OCI-M2 (cell line): ENCODE measurements around the gene C1orf122.

Source experiments
- DNase-seq: peaks from one replicate; lab custom pipeline; 2025; ENCODE audit not compliant: unreplicated experiment; lab: John Stamatoyannopoulos, UW

Gene C1orf122

DNA sequence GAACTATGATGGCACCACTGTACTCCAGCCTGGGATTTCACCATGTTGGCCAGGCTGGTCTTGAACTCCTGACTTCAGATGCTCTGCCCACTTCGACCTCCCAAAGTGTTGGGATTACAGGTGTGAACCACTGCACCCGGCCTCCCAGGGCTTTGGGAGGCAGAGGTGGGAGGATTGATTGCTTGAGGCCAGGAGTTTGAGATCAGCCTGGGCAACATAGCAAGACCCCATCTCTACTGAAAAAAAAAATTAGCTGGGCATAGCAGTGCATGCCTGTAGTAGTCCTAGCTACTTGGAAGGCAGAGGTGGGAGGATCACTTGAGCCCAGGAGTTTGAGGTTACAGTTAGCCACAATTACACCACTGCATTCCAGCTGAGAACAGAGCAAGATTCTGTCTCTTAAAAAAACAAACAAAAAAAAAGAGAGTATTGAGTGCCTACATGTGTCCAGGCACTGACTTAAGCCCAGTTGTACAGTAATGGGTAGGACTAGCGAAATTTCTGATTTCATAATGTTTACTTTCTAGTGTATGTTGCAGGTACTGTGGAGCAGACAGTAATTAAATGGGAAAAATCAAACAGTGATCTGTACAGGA, 9.7 kb upstream of the C1orf122 start:
- no peak for DNase-seq

DNA sequence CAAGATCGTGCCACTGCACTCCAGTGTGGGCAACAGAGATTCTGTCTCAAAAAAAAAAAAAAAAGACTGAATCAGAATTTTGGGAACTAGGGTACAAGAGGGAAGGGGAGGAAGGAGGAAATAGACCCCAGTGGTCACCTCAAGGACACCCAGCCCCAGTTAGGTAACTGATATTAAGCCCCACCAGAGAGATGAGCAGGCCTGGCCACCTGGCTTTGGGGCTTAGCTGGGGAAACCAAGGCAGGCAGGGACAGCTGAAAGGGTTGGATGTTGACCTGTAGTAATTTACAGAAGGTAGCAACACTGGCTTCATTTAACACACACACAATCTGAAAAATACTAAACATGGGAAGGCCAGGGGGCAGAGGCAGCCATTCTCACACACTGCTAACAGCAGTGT, 5.2 kb upstream of the C1orf122 start:
- DNase-seq, result no peak

DNA sequence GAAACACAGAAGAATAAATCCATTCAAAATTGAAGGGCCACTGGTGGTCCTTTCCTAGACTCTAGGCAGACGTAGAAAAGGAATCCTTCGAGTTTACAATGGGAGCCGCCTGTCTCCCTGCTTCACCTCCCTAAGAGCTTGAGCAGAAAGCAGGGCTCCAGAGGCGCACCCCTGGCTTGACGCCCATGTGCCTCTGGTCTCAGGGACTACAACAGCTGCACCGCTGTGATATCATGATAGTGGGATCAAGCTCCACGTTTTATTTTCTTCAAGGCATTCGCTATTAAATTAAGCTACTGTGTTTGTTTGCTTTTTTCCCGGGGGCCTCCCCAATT, 403 bp upstream of the C1orf122 start:
- no peak for DNase-seq

DNA sequence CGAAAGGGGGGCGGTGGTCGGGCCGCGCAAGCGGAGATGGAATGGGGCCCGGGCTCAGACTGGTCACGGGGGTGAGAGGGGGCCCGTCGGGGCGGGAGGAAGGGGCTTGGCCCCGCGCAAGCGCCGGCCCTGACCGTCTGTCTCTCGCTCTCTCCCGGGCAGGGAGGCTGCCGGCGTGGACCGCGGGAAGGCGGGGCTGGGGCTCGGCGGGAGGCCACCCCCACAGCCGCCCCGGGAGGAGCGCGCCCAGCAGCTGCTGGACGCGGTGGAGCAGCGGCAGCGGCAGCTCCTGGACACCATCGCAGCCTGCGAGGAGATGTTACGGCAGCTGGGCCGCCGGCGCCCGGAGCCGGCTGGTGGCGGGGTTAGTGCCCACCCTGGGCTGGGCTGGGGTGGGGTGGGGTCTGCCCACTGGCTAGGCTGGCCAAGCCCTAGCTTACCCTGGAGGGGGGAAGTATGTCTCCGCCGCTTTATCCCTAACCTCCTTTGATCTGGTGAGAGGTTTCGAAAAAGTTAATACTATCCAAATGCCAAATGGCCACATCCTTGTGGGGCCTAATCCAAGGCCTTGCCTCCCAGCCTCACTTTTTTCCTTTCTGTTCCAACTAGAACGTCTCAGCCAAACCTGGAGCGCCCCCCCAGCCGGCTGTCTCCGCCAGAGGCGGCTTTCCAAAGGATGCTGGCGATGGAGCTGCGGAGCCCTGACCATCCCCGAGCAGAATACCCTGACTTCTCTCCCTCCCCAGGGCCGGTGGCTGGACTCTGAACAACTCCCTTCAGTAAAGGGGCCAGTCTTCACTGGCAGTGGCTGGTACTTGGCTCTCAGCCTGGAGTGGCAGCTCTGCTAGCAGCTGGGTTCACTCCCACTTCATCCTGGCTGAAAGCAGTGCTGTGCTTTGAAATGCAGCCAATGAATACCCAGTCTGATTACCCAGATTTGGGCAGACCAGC, 1.1 kb downstream of the C1orf122 start:
- no peak for DNase-seq

DNA sequence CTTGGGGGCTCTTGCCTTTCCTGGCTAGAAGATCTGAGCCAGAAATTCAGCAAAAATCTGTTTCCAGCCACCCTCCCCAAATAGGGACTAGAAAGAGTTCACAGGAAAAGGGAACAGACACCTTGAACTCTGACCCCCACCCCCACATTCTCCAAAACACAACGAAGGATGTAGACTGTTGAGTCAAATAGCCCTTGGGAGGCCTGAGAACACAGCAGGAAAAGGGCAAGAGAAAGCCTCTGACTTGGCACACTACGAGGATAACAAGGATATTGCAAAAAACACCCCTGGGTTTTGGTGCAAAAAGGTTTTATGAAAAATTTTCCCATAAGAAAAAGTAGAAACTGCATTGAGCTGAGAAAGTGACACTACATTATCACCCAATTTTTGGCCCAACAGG, 2.4 kb downstream of the C1orf122 start:
- no peak for DNase-seq

DNA sequence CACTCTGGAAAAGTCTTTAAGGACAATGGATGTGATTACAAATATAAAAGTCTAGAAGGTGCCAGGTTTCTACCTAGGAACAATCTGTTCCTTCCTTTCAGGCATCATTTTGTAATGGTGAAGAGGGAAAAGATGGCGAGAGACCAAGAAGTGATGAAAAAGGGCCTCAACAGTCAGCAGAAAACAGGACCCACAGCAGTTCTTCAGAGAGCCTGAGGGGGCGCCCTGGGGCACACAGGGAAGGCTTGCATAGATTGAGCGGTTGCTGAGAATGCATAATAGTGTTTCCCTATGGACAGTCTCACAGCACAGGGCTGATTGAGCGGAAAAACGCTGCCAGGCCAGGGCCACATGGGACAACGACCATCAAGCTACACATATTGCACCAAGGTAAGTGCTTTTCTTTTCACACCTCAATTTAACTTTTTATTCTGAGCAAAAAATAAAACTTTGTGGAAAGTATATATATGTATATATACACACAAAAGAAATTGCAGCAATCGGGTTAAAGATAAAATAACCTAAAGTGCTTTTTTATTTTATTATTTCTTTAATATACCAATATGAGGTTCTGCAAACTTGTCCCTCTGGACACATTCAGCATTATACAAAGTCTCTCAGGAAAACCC, 3.6 kb downstream of the C1orf122 start:
- no peak for DNase-seq

DNA sequence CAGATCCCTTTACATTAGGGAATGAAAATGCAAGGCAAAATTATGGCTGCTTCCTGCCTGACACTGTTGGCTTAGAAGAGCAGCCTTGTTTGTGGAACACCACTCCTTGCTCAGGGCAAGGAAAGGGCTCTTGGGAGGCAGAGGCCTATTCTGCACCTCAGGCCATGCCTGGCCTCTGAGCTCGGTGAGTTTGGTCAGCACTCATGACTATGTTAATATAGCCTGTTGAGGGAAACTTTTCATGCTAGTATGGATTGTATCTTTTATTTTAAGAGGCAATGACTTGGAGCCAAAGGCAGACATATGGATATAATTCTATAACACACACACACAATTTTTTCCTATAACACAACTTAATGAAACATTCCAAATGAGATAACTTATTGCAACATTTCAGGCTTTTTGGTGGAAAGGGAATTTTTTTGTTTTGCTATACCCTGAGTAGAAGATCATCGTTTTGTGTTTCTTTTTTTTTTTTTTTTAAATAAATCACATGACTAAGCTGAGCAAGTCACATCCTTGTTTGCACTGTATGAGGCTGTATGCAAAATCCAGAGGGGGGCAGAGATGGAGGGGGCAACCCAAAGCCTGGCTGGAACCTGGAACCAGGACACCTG, 6.0 kb downstream of the C1orf122 start:
- no peak for DNase-seq

DNA sequence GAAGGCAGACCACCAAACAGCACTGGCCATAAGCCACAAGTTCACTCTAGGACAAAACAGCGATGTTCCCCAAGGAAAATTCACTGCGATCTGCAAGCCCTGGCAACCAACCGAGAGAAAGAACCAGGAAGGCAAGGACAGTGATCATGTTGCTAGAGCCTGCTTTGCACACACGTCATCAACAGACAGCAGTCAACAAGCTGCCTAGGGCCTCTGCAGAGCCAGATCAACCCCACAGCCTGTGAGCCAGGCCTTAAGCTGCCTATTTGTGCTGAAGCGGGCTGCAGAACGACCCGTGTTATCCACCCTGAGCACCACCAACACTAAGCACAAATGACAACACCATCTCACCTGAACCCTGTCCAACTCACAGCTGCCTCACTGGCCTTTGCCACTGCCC, 6.7 kb downstream of the C1orf122 start:
- DNase-seq, result no peak

DNA sequence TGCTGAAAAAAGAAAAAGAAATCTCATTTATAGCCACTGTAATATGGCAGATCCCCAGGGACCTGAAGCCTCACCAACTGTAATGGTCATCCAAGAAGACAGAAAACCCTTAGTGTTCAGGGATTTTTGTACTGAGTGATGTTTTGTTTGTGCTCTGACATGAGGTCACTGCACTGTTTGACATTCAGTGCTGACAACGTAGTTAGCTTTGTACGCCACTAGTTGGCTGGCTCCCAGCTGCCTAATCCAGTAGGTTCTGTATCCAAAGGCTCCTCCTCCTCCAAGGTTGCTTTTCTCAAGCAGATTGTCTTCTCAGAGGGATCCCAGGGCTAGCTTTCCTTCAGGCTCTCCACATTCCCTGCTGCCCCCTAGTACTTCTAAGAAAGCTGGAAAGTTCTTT, 9.9 kb downstream of the C1orf122 start:
- no peak for DNase-seq

DNA sequence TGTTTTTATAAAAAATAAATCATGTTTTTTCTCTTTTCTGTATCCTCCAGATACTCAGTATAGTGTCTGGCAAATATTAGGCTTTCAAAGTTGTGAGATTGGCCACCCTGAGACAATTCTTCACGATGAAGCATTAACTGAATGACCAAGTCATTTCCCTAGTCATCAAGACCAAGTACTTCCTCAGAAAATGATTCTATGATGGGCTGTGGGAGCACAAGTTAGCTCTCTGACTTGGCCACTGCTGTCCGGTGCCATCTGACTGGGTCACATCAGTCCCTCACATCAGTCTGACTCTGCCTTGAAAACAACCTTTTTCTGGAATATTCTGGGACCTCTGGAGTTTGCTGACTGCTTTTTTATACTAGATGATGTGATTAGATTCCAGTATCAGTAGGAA, 13.9 kb downstream of the C1orf122 start:
- no peak for DNase-seq

DNA sequence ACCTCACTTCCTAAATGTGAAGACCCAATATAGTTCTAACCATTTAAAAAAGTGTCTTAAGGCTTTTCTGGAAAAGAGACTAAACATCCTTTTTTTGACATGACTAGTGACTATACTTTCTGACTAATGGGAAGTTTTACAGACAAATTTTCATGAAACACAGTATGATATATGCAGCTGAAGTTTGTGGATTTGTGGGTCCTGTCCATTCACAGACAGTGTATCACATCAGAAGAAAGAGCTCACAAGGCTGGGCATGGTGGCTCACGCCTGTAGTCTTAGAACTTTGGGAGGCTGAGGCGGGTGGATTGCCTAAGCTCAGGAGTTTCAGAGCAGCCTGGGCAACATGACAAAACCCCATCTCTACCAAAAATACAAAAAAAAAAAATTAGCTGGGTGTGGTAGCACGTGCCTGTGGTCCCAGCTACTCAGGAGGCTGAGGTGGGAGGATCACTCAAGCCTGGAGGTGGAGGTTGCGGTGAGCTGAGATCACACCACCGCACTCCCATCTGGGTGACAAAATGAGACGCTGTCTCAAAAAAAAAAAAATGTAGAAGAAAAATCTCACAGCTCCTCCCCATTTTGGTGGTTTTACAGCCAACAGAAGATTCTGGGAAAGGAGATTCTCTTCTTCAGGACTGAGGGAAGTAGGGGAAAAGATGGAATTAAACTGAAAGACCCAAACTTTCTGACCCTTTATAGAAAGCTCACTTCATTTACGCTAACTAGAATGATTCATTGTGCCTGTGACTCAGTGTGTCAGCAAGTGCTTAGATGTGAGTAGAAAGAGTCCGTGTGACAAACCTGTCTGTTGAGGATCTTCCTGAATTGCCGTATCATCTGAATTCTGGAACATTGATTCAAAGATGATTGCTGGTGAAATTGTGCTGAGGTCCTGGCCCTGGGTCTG, 15.6 kb downstream of the C1orf122 start:
- no peak for DNase-seq

DNA sequence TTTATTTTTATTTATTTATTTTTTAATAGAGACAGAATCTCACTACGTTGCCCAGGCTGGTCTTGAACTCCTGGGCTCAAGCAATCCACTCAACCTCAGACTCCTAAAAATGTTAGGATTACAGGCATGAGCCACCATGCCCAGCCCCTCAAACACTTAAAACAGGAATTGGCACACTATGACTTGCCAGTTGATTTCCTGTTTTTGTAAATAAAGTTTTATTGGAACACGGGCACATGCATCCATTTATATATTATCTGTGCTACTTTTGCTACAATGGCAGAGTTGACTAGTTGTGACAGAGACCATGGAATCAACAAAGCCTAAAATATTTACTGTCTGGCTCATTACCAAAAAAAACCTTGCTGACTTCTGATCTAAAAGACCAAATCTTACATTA, 16.4 kb downstream of the C1orf122 start:
- DNase-seq, result no peak

DNA sequence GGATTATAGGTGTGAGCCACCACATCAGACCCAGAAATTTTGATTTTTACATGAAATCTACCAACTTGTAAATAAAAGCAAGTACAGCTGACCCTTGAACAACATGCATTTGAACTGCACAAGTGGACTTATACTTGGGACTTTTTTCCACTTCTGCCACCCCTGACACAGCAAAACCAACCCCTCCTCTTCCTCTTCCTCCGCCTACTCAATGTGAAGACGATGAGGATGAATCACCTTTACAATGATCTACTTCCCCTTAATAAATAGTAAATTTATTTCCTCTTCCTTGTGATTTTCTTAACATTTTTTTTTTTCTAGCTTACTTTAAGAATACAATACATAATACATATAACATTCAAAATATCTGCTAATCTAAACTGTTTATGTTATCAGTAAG, 17.9 kb downstream of the C1orf122 start:
- DNase-seq, result no peak

DNA sequence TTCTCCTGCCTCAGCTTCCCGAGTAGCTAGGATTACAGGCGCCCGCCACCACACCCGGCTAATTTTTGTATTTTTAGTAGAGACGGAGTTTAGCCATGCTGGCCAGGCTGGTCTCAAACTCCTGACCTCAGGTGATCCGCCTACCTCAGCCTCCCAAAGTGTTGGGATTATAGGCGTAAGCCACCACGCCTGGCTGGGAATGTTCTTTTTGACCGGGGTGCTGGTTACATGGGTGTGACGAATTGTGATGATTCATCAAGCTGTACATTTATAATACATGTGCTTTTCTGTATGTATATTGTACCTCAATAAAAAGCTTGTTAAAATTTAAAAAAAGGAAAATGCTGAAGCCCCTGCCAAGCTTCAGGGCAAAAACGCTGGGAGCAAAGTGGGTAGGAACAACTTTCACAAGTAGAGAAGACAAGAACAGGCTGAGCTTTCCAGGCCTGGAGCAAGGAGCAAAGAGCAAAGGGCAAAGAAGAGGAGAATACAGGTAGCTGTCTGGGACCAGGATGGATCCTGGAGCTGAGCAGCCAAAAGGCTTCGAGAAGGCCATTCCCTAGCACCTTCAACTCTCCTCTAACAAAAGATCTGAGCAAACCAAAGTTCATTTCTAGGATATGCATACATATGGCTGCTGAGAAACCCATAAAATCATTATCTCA, 21.0 kb downstream of the C1orf122 start:
- no peak for DNase-seq

DNA sequence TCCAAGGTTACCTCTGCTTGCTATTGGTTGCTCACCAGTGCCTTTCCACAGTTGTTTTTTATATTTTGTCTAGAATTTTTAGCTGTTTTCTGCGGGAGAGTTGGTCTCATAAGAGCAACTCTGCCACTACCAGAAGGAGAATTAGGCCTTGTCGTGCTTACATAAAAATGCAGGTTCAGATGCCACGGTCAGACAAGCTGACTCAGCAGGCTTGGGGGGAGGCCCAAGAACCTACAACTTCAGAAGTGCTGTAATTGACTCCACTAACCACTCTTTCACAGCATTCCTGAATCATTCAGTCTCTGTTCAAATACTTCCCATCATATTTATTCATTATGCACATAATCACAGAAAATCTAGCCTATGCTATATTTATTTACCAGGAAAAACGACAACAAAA, 23.5 kb downstream of the C1orf122 start:
- no peak for DNase-seq

DNA sequence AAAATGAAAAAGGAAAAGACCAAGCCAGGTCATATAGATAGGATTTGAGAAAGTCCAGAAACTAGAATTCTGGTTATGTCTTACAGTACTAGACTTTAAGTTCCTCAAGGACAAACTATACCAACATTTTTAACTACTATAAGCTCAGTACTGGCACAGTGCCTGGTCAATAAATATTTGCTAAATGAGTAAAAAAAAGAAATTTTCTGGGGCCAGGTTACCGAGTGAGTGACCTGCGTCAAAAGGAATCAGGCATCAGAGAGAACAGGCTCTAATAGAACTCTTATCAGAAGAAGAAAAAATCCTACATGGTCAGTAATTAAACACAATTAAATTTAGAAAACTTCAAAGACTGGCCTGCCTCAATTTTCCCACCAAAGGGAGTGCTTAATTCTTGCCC, 24.2 kb downstream of the C1orf122 start:
- DNase-seq, result no peak

DNA sequence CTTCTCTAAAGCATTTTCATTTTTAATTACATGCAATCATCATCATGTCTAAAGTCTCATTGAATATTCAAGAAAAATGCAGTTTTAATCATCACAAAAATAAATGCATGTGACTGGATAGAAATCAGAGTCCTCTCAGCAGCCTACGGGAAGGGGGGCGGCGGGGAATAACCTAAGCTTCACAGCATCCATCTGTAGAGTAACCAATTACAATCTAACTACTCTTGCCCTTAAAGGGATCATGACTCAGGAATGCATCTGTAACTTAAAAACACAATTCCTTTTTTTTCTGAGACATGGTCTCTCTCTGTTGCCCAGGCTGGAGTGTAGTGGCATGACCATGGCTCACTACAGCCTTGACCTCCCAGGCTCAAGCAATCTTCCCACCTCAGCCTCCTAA, 29.2 kb downstream of the C1orf122 start:
- DNase-seq, result no peak

DNA sequence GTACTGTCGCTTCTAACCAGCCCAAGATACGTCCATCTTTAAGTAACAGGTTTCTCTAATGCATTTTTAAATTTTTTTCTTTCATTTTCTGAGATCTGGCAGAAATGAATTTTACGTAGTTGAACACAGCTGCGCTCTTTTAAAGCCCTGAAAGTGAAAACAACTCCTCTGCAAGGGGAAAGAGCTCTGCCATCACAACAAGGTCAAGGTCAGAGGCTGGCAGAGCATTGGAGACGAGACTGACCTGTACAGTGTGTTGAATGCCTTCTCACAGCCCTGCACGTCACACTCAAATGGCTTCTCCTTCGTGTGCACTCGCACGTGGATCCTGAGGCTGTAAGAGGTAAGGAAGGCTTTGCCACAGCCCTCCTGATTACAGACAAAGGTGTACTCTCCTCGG, 32.1 kb downstream of the C1orf122 start:
- no peak for DNase-seq

DNA sequence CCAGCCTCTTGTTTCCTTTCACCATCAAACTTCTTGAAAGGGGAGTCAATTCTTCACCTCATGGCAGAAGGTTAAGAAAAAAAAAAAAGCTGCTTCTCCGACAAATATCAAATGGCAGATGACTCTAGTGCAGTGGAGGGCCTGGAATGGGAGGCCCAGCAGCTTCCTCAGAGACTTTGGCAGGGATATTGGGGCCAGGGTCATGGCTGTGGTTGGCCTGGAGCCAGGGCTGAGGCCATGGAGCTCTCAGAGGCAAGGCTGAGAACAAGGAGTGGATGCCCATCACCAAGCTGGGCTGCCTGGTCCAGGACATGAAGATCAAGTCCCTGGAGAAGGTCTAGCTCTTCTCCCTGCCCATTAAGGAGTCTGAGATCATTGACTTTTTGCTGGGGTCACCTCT, 33.1 kb downstream of the C1orf122 start:
- no peak for DNase-seq

DNA sequence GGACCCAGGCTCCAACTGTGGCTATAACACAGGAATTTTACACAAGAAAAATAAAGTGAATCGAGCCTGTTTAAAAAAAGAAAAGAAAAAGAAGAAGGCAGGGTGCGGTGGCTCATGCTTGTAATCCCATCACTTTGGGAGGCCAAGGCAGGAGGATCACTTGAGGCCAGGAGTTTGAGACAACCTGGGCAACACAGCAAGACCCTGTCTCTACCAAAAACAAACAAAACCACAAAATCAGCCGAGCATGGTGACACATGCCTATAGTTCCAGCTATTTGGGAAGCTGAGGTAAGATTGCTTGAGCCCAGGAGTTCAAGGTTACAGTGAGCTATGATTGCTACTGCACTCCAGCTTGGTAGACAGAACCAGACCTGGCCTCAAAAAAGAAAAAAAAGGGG, 34.1 kb downstream of the C1orf122 start:
- DNase-seq, result no peak
